ENCODE results near the gene HCN4. TPM values are rescaled to one million over a fixed set of nuclear protein-coding genes. Genes with fewer than 3 reads are reported as not detected.

Gene HCN4
- total RNA-seq, 1 experiment from 2014 or later = 10.5 TPM

GRCh38 chr15:73298522-73299245, 70.1 kb downstream of the HCN4 start:
- Mint-ChIP-seq H3K4me1 (no peaks in the 10 kb centered on the region), H3K9me3 (no peaks in the 10 kb centered on the region), H3K27me3 (ENCODE audit: low read depth) (no peaks in the 10 kb centered on the region), H3K4me3 (no peak overlapping the region), H3K27ac (no peak overlapping the region), H3K36me3 (peaks cover 31% of the 10 kb centered on the region)
- no peak for ATAC-seq
- no peak for DNase-seq (ENCODE audit: low spot score)
- POLR2A ChIA-PET = no interaction called here
- CTCF ChIA-PET = interaction anchor here (0.6 to 1.7 kb wide), 2 partner anchors 25 to 413 kb away, joined by 3 to 6 read pairs; no protein-coding TSS in a partner anchor
- TF ChIP-seq ETV6 (CRISPR knock-in tag; IDR thresholded peaks at IDR 0.05) (no peak), ZNF423 (CRISPR knock-in tag; IDR thresholded peaks at IDR 0.05) (no peak), ELF4 (CRISPR knock-in tag; IDR thresholded peaks at IDR 0.05; ENCODE audit: low read depth) (no peak), ZNF396 (CRISPR knock-in tag; IDR thresholded peaks at IDR 0.05; ENCODE audit: borderline replicate concordance) (no peak), FOXK1 (CRISPR knock-in tag; IDR thresholded peaks at IDR 0.05) (no peak), TP53 (CRISPR knock-in tag; IDR thresholded peaks at IDR 0.05) (no peak), SMAD3 (CRISPR knock-in tag; IDR thresholded peaks at IDR 0.05; ENCODE audit: borderline replicate concordance) (no peak), STAT6 (CRISPR knock-in tag; conservative IDR thresholded peaks at IDR 0.05; ENCODE audit: low read depth) (no peak), KAT7 (CRISPR knock-in tag; IDR thresholded peaks at IDR 0.05; ENCODE audit: borderline replicate concordance) (no peak), HMGXB4 (CRISPR knock-in tag; IDR thresholded peaks at IDR 0.05) (no peak), TEAD4 (CRISPR knock-in tag; IDR thresholded peaks at IDR 0.05) (no peak), ZBTB21 (CRISPR knock-in tag; IDR thresholded peaks at IDR 0.05; ENCODE audit: borderline replicate concordance) (no peak), PREB (CRISPR knock-in tag; IDR thresholded peaks at IDR 0.05; ENCODE audit: borderline replicate concordance) (no peak), RORB (CRISPR knock-in tag; IDR thresholded peaks at IDR 0.05) (no peak), MLX (CRISPR knock-in tag; IDR thresholded peaks at IDR 0.05) (no peak), HMGA2 (CRISPR knock-in tag; IDR thresholded peaks at IDR 0.05) (no peak)

GRCh38 chr15:73296609-73297353, 72.0 kb downstream of the HCN4 start:
- ChIA-PET POLR2A (no interaction called here), CTCF (interaction anchor here (0.9 kb wide), 1 partner anchor 9 kb away, joined by 4 read pairs; no protein-coding TSS in a partner anchor)
- H3K4me1 Mint-ChIP-seq = no peaks in the 10 kb centered on the region
- DNase-seq (ENCODE audit: low spot score) = no peak
- H3K36me3 Mint-ChIP-seq = peaks cover 23% of the 10 kb centered on the region
- no peak overlapping the region for H3K4me3 Mint-ChIP-seq
- H3K27ac Mint-ChIP-seq = peak overlapping the region; percentile 4; the same call in 1 of the 2 replicates
- H3K27me3 Mint-ChIP-seq (ENCODE audit: low read depth) = no peaks in the 10 kb centered on the region
- no peak for ATAC-seq
- no peaks in the 10 kb centered on the region for H3K9me3 Mint-ChIP-seq
- TF ChIP-seq AR (CRISPR knock-in tag; IDR thresholded peaks at IDR 0.05) (no peak), TP53 (CRISPR knock-in tag; IDR thresholded peaks at IDR 0.05) (no peak), KAT7 (CRISPR knock-in tag; IDR thresholded peaks at IDR 0.05; ENCODE audit: borderline replicate concordance) (no peak), MXD4 (CRISPR knock-in tag; IDR thresholded peaks at IDR 0.05; ENCODE audit: borderline replicate concordance) (no peak), ATF1 (CRISPR knock-in tag; IDR thresholded peaks at IDR 0.05) (no peak), EMX1 (CRISPR knock-in tag; IDR thresholded peaks at IDR 0.05) (no peak), ATF6 (CRISPR knock-in tag; IDR thresholded peaks at IDR 0.05) (no peak), FOXK1 (CRISPR knock-in tag; IDR thresholded peaks at IDR 0.05) (no peak)

Measured in WTC11 (cell line).